MCF 10A (cell line): ENCODE results near the gene MTHFD2. TPM values are rescaled to one million over a fixed set of nuclear protein-coding genes. Genes with fewer than 3 reads are reported as not detected.
A peak's percentile ranks its signal among the peaks of the same experiment; 100 is the strongest.

Experiments used
- BruUV-seq: library from RNA; stranded (reverse); fragments of 400-500 nt; replicated peaks from 2 replicates; lab custom pipeline; 2021; lab: Mats Ljungman, UMichigan
- CTCF ChIA-PET: fragments of 300-600 bp; sonication (Branson Sonifier 250); formaldehyde crosslinking; extraction: SDS; loops from one replicate; lab custom pipeline; 2021; ENCODE audit warnings: antibody characterized with exemption, inconsistent platforms; lab: Yijun Ruan, JAX
- POLR2A ChIA-PET: fragments of 300-600, 350-650 bp; sonication (Branson Sonifier 250); formaldehyde crosslinking; extraction: SDS; loops from one replicate; lab custom pipeline; 2020; ENCODE audit warnings: antibody characterized with exemption, inconsistent platforms; lab: Yijun Ruan, JAX
- DNase-seq: peaks from one replicate; pipeline ENCODE4 v3.0.0-alpha.2; 2018; ENCODE audit not compliant: unreplicated experiment
- H3K27ac Mint-ChIP-seq: one replicate; pipeline ENCODE4 v1.8.0; 2022; ENCODE audit warnings: mild to moderate bottlenecking, low read depth, mixed read lengths; ENCODE audit not compliant: unreplicated experiment
- H3K27me3 Mint-ChIP-seq: one replicate; pipeline ENCODE4 v1.8.0; 2022; ENCODE audit warnings: mixed read lengths; ENCODE audit not compliant: insufficient read depth, unreplicated experiment
- H3K36me3 Mint-ChIP-seq: one replicate; pipeline ENCODE4 v1.8.0; 2022; ENCODE audit warnings: mild to moderate bottlenecking, moderate library complexity, mixed read lengths; ENCODE audit not compliant: insufficient read depth, unreplicated experiment
- H3K4me1 Mint-ChIP-seq: one replicate; pipeline ENCODE4 v1.8.0; 2022; ENCODE audit warnings: mixed read lengths; ENCODE audit not compliant: insufficient read depth, unreplicated experiment
- H3K4me3 Mint-ChIP-seq: one replicate; pipeline ENCODE4 v1.8.0; 2022; ENCODE audit warnings: mild to moderate bottlenecking, moderate library complexity, mixed read lengths; ENCODE audit not compliant: unreplicated experiment
- H3K9me3 Mint-ChIP-seq: one replicate; pipeline ENCODE4 v1.8.0; 2022; ENCODE audit warnings: mixed read lengths; ENCODE audit not compliant: unreplicated experiment
- CTCF ChIP-seq: fragments of 200-600 bp; IDR thresholded peaks from one replicate; pipeline ENCODE4 v1.8.0; 2022; ENCODE audit warnings: antibody characterized with exemption, mild to moderate bottlenecking; ENCODE audit not compliant: unreplicated experiment
- intact Hi-C: fragments of 100-400 bp; cut with micrococcal nuclease; formaldehyde crosslinking; loops from 2 replicates; pipeline ENCODE4 v1.14.1; 2022
- total RNA-seq: library from RNA; stranded (reverse); gene quantifications from 2 replicates; pipeline ENCODE4 v1.2.3, GENCODE V29; 2022

MTHFD2 gene
- total RNA-seq, 1 experiment from 2014 or later: 470 TPM

- Mint-ChIP-seq H3K36me3 (peaks cover 75% of the 10 kb centered on the region), H3K4me3 (no peak overlapping the region), H3K27me3 (no peaks in the 10 kb centered on the region), H3K9me3 (peaks cover 6% of the 10 kb centered on the region), H3K27ac (no peak overlapping the region), H3K4me1 (peaks cover 10% of the 10 kb centered on the region)
- BruUV-seq: no TSS peak
- DNase-seq: no peak
- ChIA-PET CTCF (interaction anchor here (0.6 to 1.8 kb wide), 7 partner anchors 9 to 877 kb away, joined by 3 to 11 read pairs (median 3); partner anchors contain the start of genes BOLA3 and MOB1A), POLR2A (interaction anchor here (0.9 to 6.4 kb wide), 2 partner anchors 9 to 340 kb away, joined by 3 to 41 read pairs; partner anchors contain the start of genes MOB1A and STAMBP)
- intact Hi-C loops: no loop called here
- TF ChIP-seq CTCF: no peak
Observed at GRCh38 chr2:74168739-74169138, 29.7 kb upstream of the MTHFD2 start.

GRCh38 chr2:74174909-74175308 lies 23.5 kb upstream of the MTHFD2 start:
- TF ChIP-seq CTCF: no peak
- no TSS peak for BruUV-seq
- intact Hi-C loops: no loop called here
- Mint-ChIP-seq H3K9me3 (no peaks in the 10 kb centered on the region), H3K27ac (no peak overlapping the region), H3K27me3 (no peaks in the 10 kb centered on the region), H3K4me1 (peaks cover 25% of the 10 kb centered on the region), H3K36me3 (peaks cover 23% of the 10 kb centered on the region), H3K4me3 (no peak overlapping the region)
- ChIA-PET CTCF (interaction anchor here (0.7 kb wide), 1 partner anchor 23 kb away, joined by 3 read pairs; the partner anchor contains the start of gene MTHFD2), POLR2A (interaction anchor here (1.2 kb wide), 1 partner anchor 24 kb away, joined by 4 read pairs; the partner anchor contains the start of gene MTHFD2)
- no peak for DNase-seq

- Mint-ChIP-seq H3K27ac (peak overlapping the region; percentile 61), H3K27me3 (no peaks in the 10 kb centered on the region), H3K36me3 (peaks cover 5% of the 10 kb centered on the region), H3K4me3 (peak overlapping the region; percentile 78), H3K9me3 (no peaks in the 10 kb centered on the region), H3K4me1 (peaks cover 19% of the 10 kb centered on the region)
- no peak for TF ChIP-seq CTCF
- DNase-seq: no peak
- CTCF ChIA-PET: interaction anchor here (0.6 to 3.0 kb wide), 10 partner anchors 9 to 497 kb away, joined by 3 to 15 read pairs (median 4); partner anchors contain the start of gene BOLA3
- BruUV-seq: no TSS peak
- POLR2A ChIA-PET: interaction anchor here (0.7 to 5.8 kb wide), 26 partner anchors 10 to 440 kb away, joined by 3 to 148 read pairs (median 6); partner anchors contain the start of genes BOLA3, DGUOK, DUSP11 and MTHFD2
- intact Hi-C loops: loop anchor here (1.0 kb wide), 1 partner anchor 22 kb away; no protein-coding TSS in a partner anchor
Observed at GRCh38 chr2:74177696-74178095, 20.7 kb upstream of the MTHFD2 start.

- Mint-ChIP-seq H3K4me3 (peak within 1 kb of the TSS; percentile 78), H3K36me3 (peaks cover 3% of the 10 kb centered on the region), H3K9me3 (no peaks in the 10 kb centered on the region), H3K27me3 (no peaks in the 10 kb centered on the region), H3K27ac (peak within 1 kb of the TSS; percentile 61), H3K4me1 (peaks cover 19% of the 10 kb centered on the region)
- DNase-seq: peak; percentile 99
- intact Hi-C loops: loop anchor here (1.0 kb wide), 1 partner anchor 21 kb away; no protein-coding TSS in a partner anchor
- ChIA-PET POLR2A (interaction anchor here (0.7 to 5.8 kb wide), 37 partner anchors 11 to 488 kb away, joined by 3 to 148 read pairs (median 5); partner anchors contain the start of genes BOLA3, DGUOK, DUSP11 and MTHFD2), CTCF (interaction anchor here (0.5 to 3.0 kb wide), 17 partner anchors 8 to 498 kb away, joined by 3 to 15 read pairs (median 3); no protein-coding TSS in a partner anchor)
- BruUV-seq: no TSS peak
- TF ChIP-seq CTCF: no peak
Observed at GRCh38 chr2:74178211-74179062, 20.0 kb upstream of the MTHFD2 start, which contains the start of gene MOB1A. MOB1A (minus strand) TSS chr2:74178879; CDS start chr2:74178674, 205 bp downstream.
